HEK293T (cell line): ENCODE data around the gene ZDHHC14.

Experiments used
- CTCF ChIA-PET: fragments of 350-600 bp; formaldehyde crosslinking; extraction: SDS; loops from one replicate; lab custom pipeline; 2021; ENCODE audit warnings: antibody characterized with exemption, inconsistent platforms; lab: Yijun Ruan, JAX
- POLR2A ChIA-PET: fragments of 350-600 bp; formaldehyde crosslinking; extraction: SDS; loops from one replicate; lab custom pipeline; 2020; ENCODE audit warnings: antibody characterized with exemption, inconsistent platforms; lab: Yijun Ruan, JAX
- DNase-seq: peaks from one replicate; pipeline ENCODE4 v3.0.0; 2012; ENCODE audit warnings: mixed read lengths; ENCODE audit errors: extremely low spot score
- ARNT ChIP-seq: fragments of 450-650 bp; IDR thresholded peaks from 2 replicates; pipeline ENCODE4 v1.6.1; 2017; ENCODE audit warnings: mild to moderate bottlenecking
- BHLHE40 ChIP-seq: fragments of 450-650 bp; IDR thresholded peaks from 2 replicates; pipeline ENCODE4 v1.6.1; 2016; ENCODE audit warnings: mild to moderate bottlenecking, moderate library complexity, borderline replicate concordance
- CTBP1 ChIP-seq: fragments of 450-650 bp; IDR thresholded peaks from 2 replicates; pipeline ENCODE4 v1.6.1; 2016; ENCODE audit warnings: borderline replicate concordance
- ELF4 ChIP-seq: fragments of 450-650 bp; IDR thresholded peaks from 2 replicates; pipeline ENCODE4 v1.6.1; 2017; ENCODE audit warnings: antibody characterized with exemption
- FOXA1 ChIP-seq: fragments of 450-650 bp; IDR thresholded peaks from 2 replicates; pipeline ENCODE4 v1.6.1; 2016; ENCODE audit warnings: mild to moderate bottlenecking
- FOXK2 ChIP-seq: fragments of 450-650 bp; IDR thresholded peaks from 2 replicates; pipeline ENCODE4 v1.6.1; 2016; ENCODE audit warnings: mild to moderate bottlenecking
- FOXM1 ChIP-seq: fragments of 450-650 bp; IDR thresholded peaks from 2 replicates; pipeline ENCODE4 v1.6.1; 2017; ENCODE audit warnings: mild to moderate bottlenecking, borderline replicate concordance
- HDGF ChIP-seq: fragments of 450-650 bp; IDR thresholded peaks from 2 replicates; pipeline ENCODE4 v1.6.1; 2017; ENCODE audit warnings: antibody characterized with exemption, borderline replicate concordance
- L3MBTL2 ChIP-seq: fragments of 450-650 bp; conservative IDR thresholded peaks from 2 replicates; pipeline ENCODE4 v1.6.1; 2016; ENCODE audit warnings: mild to moderate bottlenecking
- LEF1 ChIP-seq: fragments of 450-650 bp; IDR thresholded peaks from 2 replicates; pipeline ENCODE4 v1.6.1; 2017; ENCODE audit warnings: mild to moderate bottlenecking, borderline replicate concordance
- NFRKB ChIP-seq: fragments of 450-650 bp; IDR thresholded peaks from 2 replicates; pipeline ENCODE4 v1.6.1; 2016; ENCODE audit warnings: mild to moderate bottlenecking, moderate library complexity
- PKNOX1 ChIP-seq: fragments of 450-650 bp; IDR thresholded peaks from 2 replicates; pipeline ENCODE4 v1.6.1; 2016
- SP1 ChIP-seq: fragments of 450-650 bp; IDR thresholded peaks from 2 replicates; pipeline ENCODE4 v1.6.1; 2017
- SUZ12 ChIP-seq: fragments of 450-650 bp; IDR thresholded peaks from 2 replicates; pipeline ENCODE4 v1.6.1; 2016; ENCODE audit warnings: mild to moderate bottlenecking
- TARDBP ChIP-seq: fragments of 450-650 bp; IDR thresholded peaks from 2 replicates; pipeline ENCODE4 v1.6.1; 2016
- ZNF384 ChIP-seq: fragments of 450-650 bp; IDR thresholded peaks from 2 replicates; pipeline ENCODE4 v1.6.1; 2016

Gene ZDHHC14

GRCh38 chr6:157536223-157536545, 155.2 kb downstream of the ZDHHC14 start:
- ChIA-PET POLR2A (no interaction called here), CTCF (no interaction called here)

GRCh38 chr6:157537556-157537955, 156.6 kb downstream of the ZDHHC14 start:
- POLR2A ChIA-PET, result no interaction called here
- CTCF ChIA-PET, result no interaction called here
- no peak for TF ChIP-seq SUZ12
- TF ChIP-seq TARDBP, result no peak
- TF ChIP-seq PKNOX1, result no peak
- no peak for TF ChIP-seq HDGF
- TF ChIP-seq ARNT, result no peak
- no peak for TF ChIP-seq NFRKB
- TF ChIP-seq L3MBTL2, result no peak
- no peak for TF ChIP-seq FOXM1
- TF ChIP-seq CTBP1, result no peak
- TF ChIP-seq BHLHE40, result no peak
- no peak for TF ChIP-seq FOXK2
- no peak for TF ChIP-seq FOXA1
- no peak for TF ChIP-seq ELF4
- no peak for TF ChIP-seq ZNF384
- no peak for TF ChIP-seq LEF1
- TF ChIP-seq SP1, result no peak
- DNase-seq, result no peak

More at GRCh38 chr6:157536223-157536545, 155.2 kb downstream of the ZDHHC14 start:
- DNase-seq, result no peak
- TF ChIP-seq HDGF (no peak), ELF4 (no peak), FOXM1 (no peak), CTBP1 (no peak), BHLHE40 (no peak), SP1 (no peak), FOXK2 (no peak), ZNF384 (no peak), LEF1 (no peak), ARNT (no peak), SUZ12 (no peak), TARDBP (no peak), L3MBTL2 (no peak), FOXA1 (no peak)

- no peak for DNase-seq
- TF ChIP-seq ELF4 (no peak), NFRKB (no peak), ZNF384 (no peak), L3MBTL2 (no peak), HDGF (no peak), SP1 (no peak), LEF1 (no peak), FOXA1 (no peak), TARDBP (no peak), PKNOX1 (no peak), BHLHE40 (no peak)
- CTCF ChIA-PET, result interaction anchor here (0.5 kb wide), 1 partner anchor 30 kb away, joined by 3 read pairs; no protein-coding TSS in a partner anchor
- POLR2A ChIA-PET, result no interaction called here
Observed at GRCh38 chr6:157538168-157538567, 157.2 kb downstream of the ZDHHC14 start.

- ChIA-PET POLR2A (no interaction called here), CTCF (interaction anchor here (0.5 kb wide), 1 partner anchor 29 kb away, joined by 3 read pairs; no protein-coding TSS in a partner anchor)
- DNase-seq, result no peak
- no peak for TF ChIP-seq FOXA1
- no peak for TF ChIP-seq ZNF384
- no peak for TF ChIP-seq ELF4
- no peak for TF ChIP-seq NFRKB
- no peak for TF ChIP-seq CTBP1
Observed at GRCh38 chr6:157538698-157539097, 157.7 kb downstream of the ZDHHC14 start.

- ChIA-PET CTCF (no interaction called here), POLR2A (no interaction called here)
- TF ChIP-seq SP1 (no peak), TARDBP (no peak), L3MBTL2 (no peak), LEF1 (no peak), PKNOX1 (no peak), CTBP1 (no peak), ELF4 (no peak), ARNT (no peak), NFRKB (no peak), HDGF (no peak), FOXK2 (no peak), ZNF384 (no peak), FOXA1 (no peak), BHLHE40 (no peak), SUZ12 (no peak), FOXM1 (no peak)
- DNase-seq, result no peak
Observed at GRCh38 chr6:157539421-157539822, 158.4 kb downstream of the ZDHHC14 start.

- ChIA-PET POLR2A (no interaction called here), CTCF (no interaction called here)
- no peak for DNase-seq
- no peak for TF ChIP-seq FOXA1
- no peak for TF ChIP-seq ARNT
- no peak for TF ChIP-seq HDGF
- TF ChIP-seq TARDBP, result no peak
- no peak for TF ChIP-seq CTBP1
- no peak for TF ChIP-seq ELF4
- no peak for TF ChIP-seq NFRKB
- TF ChIP-seq L3MBTL2, result no peak
- TF ChIP-seq SP1, result no peak
- TF ChIP-seq PKNOX1, result no peak
- no peak for TF ChIP-seq LEF1
- TF ChIP-seq ZNF384, result no peak
- no peak for TF ChIP-seq FOXK2
- no peak for TF ChIP-seq BHLHE40
- no peak for TF ChIP-seq SUZ12
Observed at GRCh38 chr6:157539900-157540752, 159.1 kb downstream of the ZDHHC14 start.
